ENCODE results near the gene YWHAH.
A peak's percentile ranks its signal among the peaks of the same experiment; 100 is the strongest.

YWHAH gene

DNA sequence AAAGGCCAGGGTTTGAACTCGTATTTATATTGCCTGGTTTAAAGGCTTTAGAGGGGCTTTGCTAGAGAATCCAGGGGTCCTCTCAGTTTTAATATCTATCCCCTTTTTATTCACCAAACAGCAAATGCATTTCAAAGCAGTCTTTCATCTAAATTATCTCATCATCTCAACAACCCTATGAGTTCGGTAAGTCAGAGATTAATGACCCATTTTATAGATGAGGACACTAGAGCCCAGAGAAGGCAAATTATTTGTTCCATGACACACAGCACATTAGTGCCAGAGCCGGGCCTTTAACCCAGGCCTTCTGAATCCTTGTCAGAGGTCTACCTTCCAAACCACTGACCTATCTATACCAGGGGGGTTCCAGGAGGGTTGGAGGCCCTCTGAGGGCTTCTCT is 16.8 kb upstream of the YWHAH start:
- Histone ChIP-seq H3K4me3 (ENCODE audit: low read length) (no peak overlapping the region), H3K36me3 (ENCODE audit: insufficient read depth, low read length) (no peaks in the 10 kb centered on the region), H3K4me1 (ENCODE audit: insufficient read depth, low read length) (peaks cover 26% of the 10 kb centered on the region), H2AFZ (ENCODE audit: low read depth, low read length) (no peak overlapping the region), H3K27me3 (ENCODE audit: insufficient read depth, low read length) (no peaks in the 10 kb centered on the region), H3K9me3 (ENCODE audit: low read length) (no peaks in the 10 kb centered on the region)

DNA sequence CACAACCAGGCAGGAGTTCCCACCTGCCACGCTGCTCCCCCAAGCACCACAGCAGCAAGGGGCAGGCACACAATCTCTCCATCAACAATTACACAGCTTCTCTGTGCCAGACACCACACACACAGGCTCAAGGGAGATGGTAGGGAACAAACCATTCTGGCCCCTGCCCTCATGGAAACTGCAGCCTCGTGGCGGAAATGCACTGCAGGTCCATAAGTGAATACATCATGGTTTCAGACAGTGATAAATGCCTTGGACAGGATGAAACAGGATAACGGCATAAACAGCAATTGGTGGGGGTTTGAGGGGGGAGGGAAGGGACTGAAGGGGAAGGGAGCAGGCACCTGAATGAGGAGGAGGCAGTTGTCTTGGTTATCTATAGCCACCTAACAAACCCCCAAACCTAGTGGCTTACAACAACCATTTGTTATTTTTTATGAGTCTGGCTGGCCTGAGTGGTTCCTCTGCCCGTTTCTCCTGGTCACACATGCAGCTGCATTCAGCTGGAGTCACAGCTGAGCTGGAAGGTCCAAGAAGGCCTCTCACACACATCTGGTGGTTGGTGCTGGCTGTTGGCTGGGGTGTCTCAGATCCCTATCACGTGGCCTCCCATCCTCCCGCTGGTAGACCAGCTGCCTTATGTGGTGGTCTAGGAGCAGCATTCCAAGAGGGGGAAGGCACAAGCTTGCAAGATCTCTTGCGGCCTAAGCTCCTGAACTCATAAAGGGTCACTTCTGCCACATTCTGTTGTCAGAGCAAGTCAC is 15.0 kb upstream of the YWHAH start:
- Histone ChIP-seq H3K36me3 (ENCODE audit: insufficient read depth, low read length) (no peaks in the 10 kb centered on the region), H3K4me1 (ENCODE audit: insufficient read depth, low read length) (peaks cover 22% of the 10 kb centered on the region), H3K9me3 (ENCODE audit: low read length) (no peaks in the 10 kb centered on the region), H3K27me3 (ENCODE audit: insufficient read depth, low read length) (no peaks in the 10 kb centered on the region), H2AFZ (ENCODE audit: low read depth, low read length) (no peak overlapping the region), H3K4me3 (ENCODE audit: low read length) (no peak overlapping the region)

DNA sequence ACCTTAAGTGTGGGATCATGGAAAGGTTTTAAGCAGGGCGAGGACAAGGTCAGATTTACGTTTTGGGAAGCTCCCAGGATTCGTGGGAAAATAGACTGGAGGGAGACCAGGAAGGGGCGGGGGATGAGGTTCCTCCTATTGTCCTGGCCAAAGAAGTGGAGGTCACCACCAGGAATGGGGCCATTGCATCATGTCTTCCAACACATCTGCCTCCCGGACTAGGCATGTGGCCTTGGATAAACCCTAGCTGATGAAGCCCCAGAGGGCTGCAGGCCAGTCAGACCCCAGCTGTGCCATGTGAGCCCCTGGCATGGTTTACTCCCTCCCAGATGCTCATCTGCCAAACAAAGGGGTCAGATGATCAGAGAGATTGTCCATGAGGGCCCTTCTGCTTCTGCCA is 11.5 kb upstream of the YWHAH start:
- no peaks in the 10 kb centered on the region for H3K9me3 ChIP-seq (ENCODE audit: low read length)
- peaks cover 10% of the 10 kb centered on the region for H3K4me1 ChIP-seq (ENCODE audit: insufficient read depth, low read length)
- H3K36me3 ChIP-seq (ENCODE audit: insufficient read depth, low read length): no peaks in the 10 kb centered on the region
- H3K4me3 ChIP-seq (ENCODE audit: low read length): no peak overlapping the region
- no peaks in the 10 kb centered on the region for H3K27me3 ChIP-seq (ENCODE audit: insufficient read depth, low read length)
- H2AFZ ChIP-seq (ENCODE audit: low read depth, low read length): no peak overlapping the region

DNA sequence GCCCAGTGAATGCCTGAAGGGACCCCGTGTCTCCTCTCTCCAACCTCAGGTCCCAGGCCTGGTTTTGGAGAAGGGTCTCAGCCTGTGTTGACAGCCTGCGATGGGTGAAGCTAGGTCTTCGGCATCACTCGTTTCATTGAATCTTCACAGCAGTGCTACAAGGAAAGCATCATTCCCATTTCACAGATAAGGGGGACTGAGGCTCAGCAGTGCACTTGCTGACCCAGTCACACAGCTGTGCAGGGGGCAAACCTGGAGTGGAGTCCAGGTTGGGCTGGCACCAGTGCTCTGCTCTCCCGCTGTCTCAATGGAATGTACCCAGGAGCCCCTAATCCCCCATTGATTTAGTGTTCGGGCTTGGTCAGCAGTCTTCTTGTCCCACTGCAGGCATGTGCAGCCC is 10.9 kb upstream of the YWHAH start:
- Histone ChIP-seq H3K4me1 (ENCODE audit: insufficient read depth, low read length) (peaks cover 10% of the 10 kb centered on the region), H3K9me3 (ENCODE audit: low read length) (no peaks in the 10 kb centered on the region), H3K27me3 (ENCODE audit: insufficient read depth, low read length) (no peaks in the 10 kb centered on the region), H3K4me3 (ENCODE audit: low read length) (no peak overlapping the region), H2AFZ (ENCODE audit: low read depth, low read length) (no peak overlapping the region), H3K36me3 (ENCODE audit: insufficient read depth, low read length) (no peaks in the 10 kb centered on the region)

DNA sequence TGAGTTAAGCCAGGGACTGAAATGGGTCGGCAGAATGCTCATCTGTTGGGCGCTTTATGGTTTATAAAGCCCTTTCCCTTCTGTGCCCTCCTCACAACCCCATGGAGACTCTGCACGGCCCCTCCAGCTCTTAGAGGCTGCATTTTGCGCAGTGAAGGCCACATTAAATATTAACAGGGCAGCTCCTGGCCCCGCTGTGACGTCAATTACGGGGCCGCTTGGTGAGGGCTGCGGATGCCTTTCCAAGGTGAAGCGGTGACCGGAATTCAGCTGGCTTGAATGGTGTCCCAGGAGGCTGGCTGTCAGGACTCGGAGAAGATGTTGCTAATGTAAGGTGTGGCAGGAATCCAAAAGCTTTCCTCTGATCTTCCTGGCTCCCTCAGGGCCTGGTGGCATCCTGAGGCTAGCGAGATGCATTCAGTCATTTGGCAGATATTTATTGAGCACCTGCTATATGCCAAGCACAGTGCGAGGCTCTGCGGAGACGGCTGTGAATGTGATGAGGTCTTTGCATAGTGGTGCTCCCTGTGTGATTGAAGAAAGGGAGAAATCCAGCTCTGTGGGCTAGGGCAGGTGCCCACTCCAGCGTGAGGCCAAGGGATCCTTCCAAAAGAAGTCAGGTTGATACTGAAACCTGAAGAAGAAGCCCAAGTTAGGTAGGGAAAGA is 10.4 kb upstream of the YWHAH start:
- H3K9me3 ChIP-seq (ENCODE audit: low read length): no peaks in the 10 kb centered on the region
- H3K27me3 ChIP-seq (ENCODE audit: insufficient read depth, low read length): no peaks in the 10 kb centered on the region
- no peak overlapping the region for H3K4me3 ChIP-seq (ENCODE audit: low read length)
- H3K36me3 ChIP-seq (ENCODE audit: insufficient read depth, low read length): no peaks in the 10 kb centered on the region
- no peak overlapping the region for H2AFZ ChIP-seq (ENCODE audit: low read depth, low read length)
- H3K4me1 ChIP-seq (ENCODE audit: insufficient read depth, low read length): peaks cover 9% of the 10 kb centered on the region

- no peak overlapping the region for H2AFZ ChIP-seq (ENCODE audit: low read depth, low read length)
- H3K36me3 ChIP-seq (ENCODE audit: insufficient read depth, low read length): no peaks in the 10 kb centered on the region
- H3K9me3 ChIP-seq (ENCODE audit: low read length): no peaks in the 10 kb centered on the region
- peaks cover 5% of the 10 kb centered on the region for H3K4me1 ChIP-seq (ENCODE audit: insufficient read depth, low read length)
- no peaks in the 10 kb centered on the region for H3K27me3 ChIP-seq (ENCODE audit: insufficient read depth, low read length)
- no peak overlapping the region for H3K4me3 ChIP-seq (ENCODE audit: low read length)
Observed at GRCh38 chr22:31935961-31936635, 8.2 kb upstream of the YWHAH start.

- H3K9me3 ChIP-seq (ENCODE audit: low read length): no peaks in the 10 kb centered on the region
- no peak overlapping the region for H3K4me3 ChIP-seq (ENCODE audit: low read length)
- H2AFZ ChIP-seq (ENCODE audit: low read depth, low read length): no peak overlapping the region
- no peaks in the 10 kb centered on the region for H3K36me3 ChIP-seq (ENCODE audit: insufficient read depth, low read length)
- peaks cover 5% of the 10 kb centered on the region for H3K4me1 ChIP-seq (ENCODE audit: insufficient read depth, low read length)
- no peaks in the 10 kb centered on the region for H3K27me3 ChIP-seq (ENCODE audit: insufficient read depth, low read length)
Observed at GRCh38 chr22:31937341-31937740, 7.0 kb upstream of the YWHAH start.

DNA sequence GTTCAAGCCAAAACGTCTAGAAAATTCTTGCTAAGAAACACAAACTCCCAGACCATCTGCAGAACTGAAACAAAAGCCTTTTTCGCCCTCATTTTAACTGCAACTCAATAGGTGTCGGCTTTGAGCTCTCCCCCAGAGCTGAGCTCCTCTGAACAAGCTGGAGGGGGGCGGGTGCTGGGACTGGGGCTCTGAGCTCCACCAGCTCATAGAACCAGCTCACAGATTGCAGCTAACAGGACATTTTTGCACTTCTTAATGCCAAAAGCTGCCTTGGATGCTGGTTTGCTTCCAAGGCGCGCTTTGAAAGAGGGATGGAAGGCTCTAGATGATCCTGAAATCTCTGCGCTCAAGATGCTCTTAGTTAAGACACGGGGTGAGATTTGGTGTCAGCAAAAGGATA is 6.0 kb upstream of the YWHAH start:
- no peaks in the 10 kb centered on the region for H3K27me3 ChIP-seq (ENCODE audit: insufficient read depth, low read length)
- H3K36me3 ChIP-seq (ENCODE audit: insufficient read depth, low read length): no peaks in the 10 kb centered on the region
- H3K4me3 ChIP-seq (ENCODE audit: low read length): no peak overlapping the region
- no peaks in the 10 kb centered on the region for H3K9me3 ChIP-seq (ENCODE audit: low read length)
- H2AFZ ChIP-seq (ENCODE audit: low read depth, low read length): no peak overlapping the region
- peaks cover 5% of the 10 kb centered on the region for H3K4me1 ChIP-seq (ENCODE audit: insufficient read depth, low read length)

DNA sequence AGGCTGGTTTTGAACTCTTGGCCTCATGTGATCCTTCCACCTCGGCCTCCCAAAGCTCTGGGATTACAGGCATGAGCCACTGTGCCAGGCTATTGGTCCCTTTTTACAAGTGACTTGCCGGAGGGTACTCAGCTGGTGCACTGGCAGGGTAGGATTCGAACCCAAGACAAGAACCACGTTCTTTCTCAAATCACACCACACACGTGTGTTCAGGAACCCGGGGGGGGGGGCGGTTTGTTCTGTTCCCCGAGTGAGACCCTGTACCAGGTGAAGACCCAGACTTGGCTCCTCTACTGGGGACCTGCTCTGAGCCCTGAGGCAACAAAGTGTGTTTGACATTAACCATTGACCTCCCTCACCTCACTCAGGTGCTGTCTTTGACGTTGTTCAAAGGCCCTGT is 3.8 kb upstream of the YWHAH start:
- no peaks in the 10 kb centered on the region for H3K27me3 ChIP-seq (ENCODE audit: insufficient read depth, low read length)
- no peaks in the 10 kb centered on the region for H3K9me3 ChIP-seq (ENCODE audit: low read length)
- H3K4me3 ChIP-seq (ENCODE audit: low read length): no peak overlapping the region
- peaks cover 9% of the 10 kb centered on the region for H3K4me1 ChIP-seq (ENCODE audit: insufficient read depth, low read length)
- H3K36me3 ChIP-seq (ENCODE audit: insufficient read depth, low read length): peaks cover 2% of the 10 kb centered on the region
- H2AFZ ChIP-seq (ENCODE audit: low read depth, low read length): no peak overlapping the region

DNA sequence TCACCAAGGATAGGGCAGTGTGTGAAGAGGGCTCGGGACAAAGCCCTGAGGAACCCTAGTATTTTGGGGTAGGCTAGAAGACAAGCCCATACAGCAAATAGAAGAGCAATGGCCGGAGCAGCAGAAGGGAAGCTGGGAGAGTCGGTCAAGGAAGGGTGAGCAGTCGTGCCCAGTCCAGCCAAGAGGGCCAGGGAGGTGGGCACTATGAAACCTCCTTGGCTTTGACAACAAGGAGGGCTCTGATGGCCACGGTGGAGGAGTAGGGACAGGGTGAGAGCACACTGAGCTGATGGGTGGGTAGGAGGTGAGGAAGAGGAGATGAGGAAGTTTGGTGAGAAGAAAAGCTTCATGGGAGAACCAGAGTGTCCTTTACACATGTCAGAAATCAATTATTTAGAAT is 2.2 kb upstream of the YWHAH start:
- H3K4me1 ChIP-seq (ENCODE audit: insufficient read depth, low read length): peaks cover 18% of the 10 kb centered on the region

GRCh38 chr22:31943206-31943977 is 943 bp upstream of the YWHAH start:
- Histone ChIP-seq H3K27me3 (ENCODE audit: insufficient read depth, low read length) (no peaks in the 10 kb centered on the region), H3K9me3 (ENCODE audit: low read length) (no peaks in the 10 kb centered on the region), H2AFZ (ENCODE audit: low read depth, low read length) (peak overlapping the region; percentile 29), H3K36me3 (ENCODE audit: insufficient read depth, low read length) (peaks cover 15% of the 10 kb centered on the region), H3K4me3 (ENCODE audit: low read length) (peak overlapping the region; percentile 59), H3K4me1 (ENCODE audit: insufficient read depth, low read length) (peaks cover 23% of the 10 kb centered on the region)

More for the DNA sequence above, 2.2 kb upstream of the YWHAH start:
- Histone ChIP-seq H3K9me3 (ENCODE audit: low read length) (no peaks in the 10 kb centered on the region), H3K4me3 (ENCODE audit: low read length) (no peak overlapping the region), H2AFZ (ENCODE audit: low read depth, low read length) (no peak overlapping the region), H3K27me3 (ENCODE audit: insufficient read depth, low read length) (no peaks in the 10 kb centered on the region), H3K36me3 (ENCODE audit: insufficient read depth, low read length) (peaks cover 4% of the 10 kb centered on the region)

DNA sequence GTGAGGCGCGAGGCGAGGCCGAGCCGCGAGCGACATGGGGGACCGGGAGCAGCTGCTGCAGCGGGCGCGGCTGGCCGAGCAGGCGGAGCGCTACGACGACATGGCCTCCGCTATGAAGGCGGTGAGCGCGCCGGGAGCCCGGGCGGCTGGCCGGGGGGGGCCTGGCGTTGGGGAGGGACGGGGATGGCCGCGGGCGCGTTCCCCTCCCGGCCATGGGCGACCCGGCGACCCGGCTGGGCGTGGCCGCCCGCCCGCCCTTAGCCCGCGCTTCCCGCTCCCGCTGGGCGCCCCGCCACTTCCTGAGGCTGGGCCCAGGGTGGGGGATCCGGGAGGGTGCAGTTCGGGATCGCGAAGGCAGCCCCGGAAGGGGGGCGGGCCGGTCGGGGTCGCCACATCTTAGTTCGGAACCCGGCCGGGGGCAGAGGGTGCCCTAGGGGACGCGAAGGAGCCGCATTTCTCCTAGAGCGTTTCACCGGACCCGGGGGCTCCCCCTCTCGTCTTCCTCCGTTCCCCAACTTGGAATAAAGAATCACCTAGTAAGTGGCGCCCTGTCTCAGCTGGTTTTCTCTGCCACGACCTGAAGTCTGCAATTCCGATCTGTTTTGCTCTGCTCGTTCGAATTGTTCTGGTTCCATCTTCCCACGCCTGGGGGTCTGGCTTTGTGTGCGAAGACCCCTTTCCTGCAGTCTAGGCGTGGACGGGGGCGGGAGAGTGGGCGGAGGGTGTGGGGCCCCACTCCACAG is 536 bp downstream of the YWHAH start:
- no peaks in the 10 kb centered on the region for H3K27me3 ChIP-seq (ENCODE audit: insufficient read depth, low read length)
- peaks cover 25% of the 10 kb centered on the region for H3K36me3 ChIP-seq (ENCODE audit: insufficient read depth, low read length)
- H3K9me3 ChIP-seq (ENCODE audit: low read length): no peaks in the 10 kb centered on the region
- H3K4me1 ChIP-seq (ENCODE audit: insufficient read depth, low read length): peaks cover 23% of the 10 kb centered on the region
- no peak overlapping the region for H2AFZ ChIP-seq (ENCODE audit: low read depth, low read length)
- peak overlapping the region; percentile 95 for H3K4me3 ChIP-seq (ENCODE audit: low read length)
